Esophagus muscularis mucosa (tissue), 4 donors: ENCODE measurements around the gene ANKRD9.

Source experiments
- EP300 ChIP-seq: sonication (generic); formaldehyde crosslinking; IDR thresholded peaks from one replicate; pipeline ENCODE4 v1.6.1; 2017; ENCODE audit warnings: antibody characterized with exemption
- POLR2A ChIP-seq: fragments of 450-650 bp; IDR thresholded peaks from one replicate; pipeline ENCODE4 v1.6.1; 2017; ENCODE audit warnings: antibody characterized with exemption, moderate library complexity, mild to moderate bottlenecking, low read depth
- POLR2AphosphoS5 ChIP-seq, 2 donors: sonication (generic); formaldehyde crosslinking; IDR thresholded peaks; one replicate each; pipeline ENCODE4 v1.6.1; 2017; ENCODE audit warnings: antibody characterized with exemption in 2 of 2
- TF ChIP-seq, protein P1 (sequence below), 3 experiments: fragments of 200-600 bp in 2 of 3; fragments of 450-650 bp in 1 of 3; sonication (generic) in 2 of 3; IDR thresholded peaks; one replicate each; pipeline ENCODE4 v1.5.1; 2017 to 2019; ENCODE audit warnings: antibody characterized with exemption in 3 of 3, mild to moderate bottlenecking in 2 of 3, moderate library complexity in 1 of 3

DNA sequence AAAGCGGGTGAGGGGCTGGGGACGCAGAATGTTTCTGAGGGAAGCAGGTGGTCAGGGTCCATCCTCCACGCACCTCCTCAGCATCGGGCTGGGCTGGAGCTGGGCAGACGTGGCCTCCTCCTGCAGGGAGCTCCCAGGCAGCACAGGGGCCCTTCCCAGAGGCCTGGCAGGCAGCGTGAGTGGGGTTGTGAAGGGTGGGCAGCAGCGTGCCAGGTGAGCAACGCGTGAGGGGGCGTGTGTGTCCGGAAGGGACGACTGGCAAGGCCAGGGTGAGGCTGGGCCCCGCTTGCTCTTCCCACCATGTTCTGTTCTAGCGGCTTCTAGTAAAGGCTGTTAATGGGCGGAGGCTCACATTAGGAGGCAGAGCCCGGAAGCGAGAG lies 17.1 kb downstream of the ANKRD9 start:
- TF ChIP-seq, protein P1, sequence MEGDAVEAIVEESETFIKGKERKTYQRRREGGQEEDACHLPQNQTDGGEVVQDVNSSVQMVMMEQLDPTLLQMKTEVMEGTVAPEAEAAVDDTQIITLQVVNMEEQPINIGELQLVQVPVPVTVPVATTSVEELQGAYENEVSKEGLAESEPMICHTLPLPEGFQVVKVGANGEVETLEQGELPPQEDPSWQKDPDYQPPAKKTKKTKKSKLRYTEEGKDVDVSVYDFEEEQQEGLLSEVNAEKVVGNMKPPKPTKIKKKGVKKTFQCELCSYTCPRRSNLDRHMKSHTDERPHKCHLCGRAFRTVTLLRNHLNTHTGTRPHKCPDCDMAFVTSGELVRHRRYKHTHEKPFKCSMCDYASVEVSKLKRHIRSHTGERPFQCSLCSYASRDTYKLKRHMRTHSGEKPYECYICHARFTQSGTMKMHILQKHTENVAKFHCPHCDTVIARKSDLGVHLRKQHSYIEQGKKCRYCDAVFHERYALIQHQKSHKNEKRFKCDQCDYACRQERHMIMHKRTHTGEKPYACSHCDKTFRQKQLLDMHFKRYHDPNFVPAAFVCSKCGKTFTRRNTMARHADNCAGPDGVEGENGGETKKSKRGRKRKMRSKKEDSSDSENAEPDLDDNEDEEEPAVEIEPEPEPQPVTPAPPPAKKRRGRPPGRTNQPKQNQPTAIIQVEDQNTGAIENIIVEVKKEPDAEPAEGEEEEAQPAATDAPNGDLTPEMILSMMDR (IDR thresholded peaks at IDR 0.05) = no peak
- TF ChIP-seq POLR2AphosphoS5 (IDR thresholded peaks at IDR 0.05) = no peak
- no peak for TF ChIP-seq POLR2A
- TF ChIP-seq EP300 = no peak
